HG03565 (cell line): Measurements from ENCODE around the gene STK32C.

Experiments used
- ATAC-seq: cut with Tn5 transposase; IDR thresholded peaks from one replicate; pipeline ENCODE4 v1.9.1; 2021; ENCODE audit warnings: mild to moderate bottlenecking, moderate library complexity; ENCODE audit not compliant: unreplicated experiment

Gene STK32C

GRCh38 chr10:132250481-132251475 is 57.0 kb downstream of the STK32C start:
- ATAC-seq: no peak

GRCh38 chr10:132249824-132250375 is 57.9 kb downstream of the STK32C start:
- no peak for ATAC-seq

DNA sequence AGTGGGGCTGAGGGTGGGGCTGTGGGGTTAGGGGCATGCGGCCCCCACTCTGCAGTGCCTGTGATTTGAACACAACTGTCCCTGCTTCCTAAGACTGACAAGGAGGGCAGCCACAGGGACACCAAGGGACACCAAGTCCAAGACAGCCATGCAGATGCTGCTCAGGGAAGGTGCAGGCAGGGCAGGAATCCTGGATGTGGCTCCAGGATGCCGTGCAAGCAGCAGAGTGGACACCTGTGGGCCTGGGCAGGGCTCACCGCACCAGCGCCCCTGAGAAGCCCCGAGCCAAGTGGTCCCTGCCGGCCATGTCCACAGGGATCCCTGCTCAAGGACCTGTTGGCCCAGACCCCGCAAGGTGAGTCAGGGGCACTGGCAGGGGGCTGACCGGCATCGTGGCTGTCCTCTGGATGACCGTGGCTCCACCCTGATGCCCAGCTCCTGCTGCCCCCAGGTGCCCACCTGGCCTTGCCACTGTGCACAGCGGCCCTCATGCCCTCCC is 58.5 kb downstream of the STK32C start:
- ATAC-seq: no peak

DNA sequence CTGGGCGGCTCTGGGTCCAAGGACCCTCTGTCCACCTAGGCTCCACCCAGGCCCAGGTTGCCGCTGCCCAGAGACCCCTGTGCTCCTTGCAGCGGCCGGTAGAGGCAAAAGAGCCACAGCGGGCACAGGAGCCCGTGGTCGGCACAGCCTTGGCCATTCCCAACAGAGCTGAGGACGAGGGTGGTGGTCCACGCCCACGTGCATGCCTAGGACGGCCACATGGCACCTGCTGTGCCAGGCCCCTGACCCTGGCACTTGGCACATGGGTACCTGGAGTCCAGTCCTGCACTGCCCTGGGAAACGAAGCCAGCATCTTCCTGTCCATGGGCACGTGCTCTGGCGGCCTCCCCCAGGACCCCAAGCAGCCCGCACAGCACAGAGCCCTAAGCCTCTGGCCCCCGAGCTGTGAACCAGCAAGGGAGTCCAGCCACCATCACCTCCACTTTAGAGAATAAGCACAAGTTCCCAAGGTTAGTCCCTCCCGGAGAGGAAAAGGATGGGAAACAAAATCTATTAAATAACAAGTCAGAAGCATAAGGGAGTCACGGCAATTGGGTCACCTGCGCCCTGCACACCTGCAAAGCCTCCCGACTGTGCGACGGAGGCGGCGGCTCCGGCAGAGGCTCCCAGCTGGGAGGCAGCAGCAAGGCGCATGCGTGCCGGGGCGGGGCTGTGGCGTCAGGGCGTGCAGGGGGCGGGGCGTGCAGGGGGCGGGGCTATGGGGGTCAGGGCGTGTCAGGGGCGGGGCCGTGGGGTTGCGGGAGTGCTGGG is 59.1 kb downstream of the STK32C start:
- no peak for ATAC-seq

GRCh38 chr10:132247943-132248342 is 59.8 kb downstream of the STK32C start:
- no peak for ATAC-seq

- no peak for ATAC-seq
Observed at GRCh38 chr10:132246296-132246695, 61.5 kb downstream of the STK32C start.

GRCh38 chr10:132245056-132245455 is 62.7 kb downstream of the STK32C start:
- no peak for ATAC-seq

- no peak for ATAC-seq
Observed at GRCh38 chr10:132243626-132244025, 64.1 kb downstream of the STK32C start.

- ATAC-seq: no peak
Observed at GRCh38 chr10:132243141-132243540, 64.6 kb downstream of the STK32C start.

GRCh38 chr10:132242103-132242840 is 65.5 kb downstream of the STK32C start:
- no peak for ATAC-seq

GRCh38 chr10:132241496-132241895 is 66.3 kb downstream of the STK32C start:
- no peak for ATAC-seq

DNA sequence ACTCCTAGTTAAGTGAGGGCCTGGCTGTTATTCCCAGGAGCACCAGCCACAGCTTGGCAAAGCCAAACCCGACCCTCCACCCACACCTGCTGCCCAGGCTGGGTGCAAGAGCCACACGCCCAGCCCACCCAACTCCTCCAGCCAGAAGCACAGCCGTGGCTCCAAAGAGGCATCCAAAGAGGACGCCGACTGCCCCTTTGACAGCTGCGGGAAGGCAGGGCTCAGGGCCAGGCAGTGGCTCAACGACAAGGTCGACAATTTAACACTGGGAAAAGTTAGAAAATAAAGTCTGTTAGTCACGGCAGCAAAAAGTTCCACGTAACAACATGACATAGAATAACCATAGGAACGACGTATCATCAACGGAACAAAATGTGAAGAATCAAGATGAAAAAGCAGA is 66.7 kb downstream of the STK32C start:
- ATAC-seq: no peak

- ATAC-seq: no peak
Observed at GRCh38 chr10:132240581-132240980, 67.2 kb downstream of the STK32C start.

GRCh38 chr10:132240156-132240555 is 67.6 kb downstream of the STK32C start:
- ATAC-seq: no peak

GRCh38 chr10:132239126-132240031 is 68.4 kb downstream of the STK32C start:
- no peak for ATAC-seq

DNA sequence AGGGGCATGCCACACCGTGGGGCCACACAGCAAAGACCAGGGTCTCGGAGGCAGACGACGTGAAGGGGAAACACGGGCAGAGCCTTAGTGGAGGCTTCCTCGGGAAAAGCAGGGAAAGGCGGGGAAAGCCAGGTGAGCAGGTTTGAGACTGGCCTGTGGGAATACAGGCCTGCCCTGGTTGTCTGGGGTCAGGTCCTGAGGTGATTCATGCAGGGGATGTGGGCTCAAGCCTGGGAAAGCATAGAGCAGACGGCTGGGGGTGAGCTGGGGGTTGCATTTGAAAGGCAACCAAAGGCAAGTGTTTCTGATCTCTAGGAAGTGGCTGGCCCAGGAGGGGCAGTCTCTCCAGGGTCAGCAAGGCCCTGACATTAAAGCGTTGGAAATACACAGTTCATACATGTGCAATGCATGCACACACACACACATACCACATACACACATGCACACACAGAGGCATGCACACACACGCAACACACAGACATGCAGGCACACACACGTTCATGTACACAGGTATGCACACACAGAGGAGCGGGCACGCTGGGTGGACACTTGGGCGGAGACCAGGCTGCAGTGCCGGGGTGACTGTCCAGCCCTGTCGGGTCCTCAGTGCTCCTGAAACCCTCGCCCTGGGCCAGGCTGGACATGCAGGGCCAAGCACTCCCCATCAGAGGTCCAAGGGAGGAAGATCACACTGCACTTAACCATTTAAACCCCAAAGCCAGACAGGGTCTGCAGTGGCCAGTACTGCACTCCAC is 69.2 kb downstream of the STK32C start:
- ATAC-seq: no peak

DNA sequence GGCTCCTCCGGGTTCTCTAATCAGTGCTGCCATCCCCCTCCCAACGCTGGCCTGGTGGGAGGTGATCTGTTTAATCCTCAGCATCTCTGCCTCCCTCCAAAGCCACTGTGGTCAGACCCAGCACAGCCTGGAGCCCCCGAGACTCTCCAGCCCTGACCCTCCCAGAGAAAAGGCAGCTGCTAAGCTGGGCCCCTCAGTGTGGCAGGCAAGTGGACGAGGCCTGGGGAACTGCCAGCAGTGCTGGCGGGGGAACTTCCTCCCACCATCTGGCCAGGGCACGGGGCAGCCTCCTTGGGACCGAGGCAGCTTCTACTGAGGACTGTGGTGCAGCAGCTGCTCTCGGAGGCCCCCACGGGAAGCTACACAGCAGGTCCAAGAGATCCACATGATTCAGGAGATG is 69.9 kb downstream of the STK32C start:
- ATAC-seq: no peak

- ATAC-seq: no peak
Observed at GRCh38 chr10:132237396-132237795, 70.4 kb downstream of the STK32C start.

DNA sequence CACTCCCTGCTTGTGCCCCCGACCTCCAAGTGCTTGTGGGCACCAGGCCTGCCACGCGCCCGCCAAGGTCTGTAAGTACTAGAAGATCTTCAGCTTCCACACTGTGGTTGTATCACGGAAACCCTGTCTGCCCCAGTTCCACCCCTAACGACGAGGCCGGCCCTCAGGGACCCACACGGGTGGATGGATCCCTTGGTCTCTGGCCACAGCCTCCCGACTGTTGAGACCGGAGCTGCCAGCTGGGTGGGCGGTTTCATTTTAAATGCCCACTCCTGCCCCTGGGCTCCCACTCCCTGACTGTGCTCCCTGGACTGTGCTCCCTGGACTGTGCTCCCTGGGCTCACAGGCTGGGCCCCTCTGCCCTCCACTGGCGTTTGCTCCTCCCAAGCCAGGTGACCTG is 70.9 kb downstream of the STK32C start:
- no peak for ATAC-seq
